Activated gamma-delta T cell (primary cell): ENCODE results near the gene PLPPR3.

Experiments used
- DNase-seq: peaks from one replicate; lab custom pipeline; 2025; lab: John Stamatoyannopoulos, UW

PLPPR3 gene

DNA sequence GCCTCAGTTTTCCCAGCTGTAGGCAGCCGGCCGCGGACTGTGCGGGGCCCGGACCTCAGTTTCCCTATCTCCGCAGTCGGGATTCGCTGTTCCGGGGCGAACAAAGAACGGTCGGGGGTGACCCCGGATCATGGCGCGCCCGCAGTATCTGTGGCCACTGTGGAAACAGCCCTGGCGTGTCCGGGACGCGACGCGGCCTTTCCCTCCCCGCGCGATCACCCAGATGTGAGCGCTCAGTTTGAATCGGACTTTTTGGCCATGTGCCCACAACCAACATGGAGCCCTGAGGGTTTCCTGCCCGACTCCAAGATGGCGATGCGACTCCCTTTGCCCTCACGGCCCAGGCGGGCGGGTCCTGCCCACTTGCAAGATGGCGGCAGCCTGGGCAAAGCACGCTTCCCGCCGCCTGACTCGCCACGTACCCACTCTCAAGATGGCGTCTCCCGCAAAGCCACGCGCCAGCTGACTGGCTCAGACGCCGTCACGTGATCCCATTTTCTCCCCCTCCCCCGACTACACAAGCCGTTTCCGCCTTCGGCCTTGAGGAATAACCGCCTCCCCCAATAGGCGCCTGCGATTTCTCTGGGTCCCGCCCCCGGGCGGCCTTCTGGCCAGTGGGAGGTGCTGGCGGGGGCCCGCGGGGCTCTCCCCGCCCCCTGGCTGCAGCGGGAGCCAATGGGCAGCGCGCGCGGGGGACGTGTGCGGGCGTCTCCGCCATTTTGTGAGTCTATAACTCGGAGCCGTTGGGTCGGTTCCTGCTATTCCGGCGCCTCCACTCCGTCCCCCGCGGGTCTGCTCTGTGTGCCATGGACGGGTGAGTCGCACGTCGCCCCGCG lies 24.8 kb downstream of the PLPPR3 start, which contains the start of gene PTBP1:
PTBP1 (plus strand) TSS at position 761 of the 836 bp plus-strand sequence; CDS start at position 807, 46 bp downstream.
- peak; percentile 100 for DNase-seq

DNA sequence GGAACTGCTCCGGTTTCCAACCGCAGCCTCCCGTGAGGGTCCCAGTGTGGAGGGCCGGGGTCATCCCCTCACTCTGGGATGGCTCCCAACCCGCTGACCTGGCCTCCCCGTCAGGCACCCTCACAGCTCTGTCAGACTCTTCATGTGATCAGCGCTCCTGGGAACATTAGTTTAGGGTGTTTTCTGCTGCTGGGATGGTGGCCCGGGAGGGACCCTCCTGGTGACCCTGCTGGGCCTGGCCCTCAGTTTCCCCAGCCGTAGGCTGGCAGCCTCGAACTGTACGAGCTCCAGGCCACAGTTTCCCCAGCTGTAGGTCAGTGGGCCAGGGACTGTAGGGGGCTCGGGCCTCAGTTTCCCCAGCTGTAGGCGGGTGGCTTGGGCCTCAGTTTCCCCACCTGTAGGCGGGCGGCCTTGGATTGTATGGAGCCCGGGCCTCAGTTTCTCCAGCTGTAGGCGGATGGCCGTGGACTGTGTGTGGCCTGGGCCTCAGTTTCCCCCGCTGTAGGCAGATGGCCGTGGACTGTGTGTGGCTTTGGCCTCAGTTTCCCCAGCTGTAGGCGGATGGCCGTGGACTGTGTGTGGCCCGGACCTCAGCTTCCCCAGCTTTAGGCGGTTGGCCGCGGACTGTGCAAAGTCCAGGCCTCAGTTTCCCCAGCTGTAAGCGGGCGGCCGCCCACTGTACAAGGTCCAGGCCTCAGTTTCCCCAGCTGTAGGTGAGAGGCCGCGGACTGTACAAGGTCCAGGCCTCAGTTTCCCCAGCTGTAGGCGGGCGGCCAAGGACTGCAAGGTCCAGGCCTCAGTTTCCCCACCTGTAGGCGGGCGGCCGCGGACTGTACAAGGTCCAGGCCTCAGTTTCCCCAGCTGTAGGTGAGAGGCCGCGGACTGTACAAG lies 25.8 kb downstream of the PLPPR3 start:
- DNase-seq, result no peak

DNA sequence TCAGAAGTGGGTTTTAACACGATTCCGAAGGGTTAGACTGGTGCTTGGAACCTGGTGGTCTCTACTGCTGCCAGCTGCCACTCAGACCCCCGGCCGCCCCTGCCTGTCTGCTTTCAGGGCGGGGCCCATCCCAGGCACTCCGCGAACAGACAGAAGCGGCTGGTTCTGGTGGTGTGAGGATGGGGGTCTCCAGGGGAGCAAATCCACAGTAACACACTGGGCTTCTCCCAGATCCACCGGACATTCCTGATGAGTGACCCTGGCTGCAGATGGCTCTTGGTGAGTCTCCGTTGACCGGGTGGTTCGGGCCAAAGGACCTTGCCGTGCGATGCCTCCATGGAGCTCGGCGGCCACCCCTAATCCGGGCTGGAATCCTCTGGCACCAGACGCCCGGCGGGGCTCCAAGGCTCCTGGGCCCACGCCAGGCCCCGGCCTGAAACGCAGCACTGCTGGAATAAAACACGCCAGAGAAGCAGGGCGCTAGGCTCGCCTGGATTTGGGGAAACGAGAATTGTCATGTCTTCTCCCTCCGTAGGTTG lies 26.6 kb downstream of the PLPPR3 start:
- DNase-seq, result no peak

DNA sequence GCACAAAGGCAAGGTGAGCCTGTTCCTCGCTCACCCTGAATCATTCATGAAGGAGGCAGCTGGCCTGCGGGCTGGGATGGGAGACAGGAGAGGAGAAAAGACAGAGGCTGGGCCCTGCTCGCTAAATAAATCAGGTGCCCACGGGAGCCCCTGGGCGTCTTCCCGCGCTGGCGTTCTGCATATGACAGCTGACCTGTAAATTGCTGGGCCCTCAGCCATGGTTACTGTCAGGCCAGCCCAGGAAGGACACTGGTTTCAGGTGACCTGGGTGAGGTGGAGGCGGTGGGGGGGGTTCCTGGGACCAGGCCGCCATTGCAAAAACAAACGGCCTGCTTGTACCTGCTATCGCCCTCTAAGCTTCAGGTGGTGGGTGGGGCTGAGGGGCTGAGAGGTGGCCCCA lies 27.9 kb downstream of the PLPPR3 start:
- DNase-seq, result no peak

DNA sequence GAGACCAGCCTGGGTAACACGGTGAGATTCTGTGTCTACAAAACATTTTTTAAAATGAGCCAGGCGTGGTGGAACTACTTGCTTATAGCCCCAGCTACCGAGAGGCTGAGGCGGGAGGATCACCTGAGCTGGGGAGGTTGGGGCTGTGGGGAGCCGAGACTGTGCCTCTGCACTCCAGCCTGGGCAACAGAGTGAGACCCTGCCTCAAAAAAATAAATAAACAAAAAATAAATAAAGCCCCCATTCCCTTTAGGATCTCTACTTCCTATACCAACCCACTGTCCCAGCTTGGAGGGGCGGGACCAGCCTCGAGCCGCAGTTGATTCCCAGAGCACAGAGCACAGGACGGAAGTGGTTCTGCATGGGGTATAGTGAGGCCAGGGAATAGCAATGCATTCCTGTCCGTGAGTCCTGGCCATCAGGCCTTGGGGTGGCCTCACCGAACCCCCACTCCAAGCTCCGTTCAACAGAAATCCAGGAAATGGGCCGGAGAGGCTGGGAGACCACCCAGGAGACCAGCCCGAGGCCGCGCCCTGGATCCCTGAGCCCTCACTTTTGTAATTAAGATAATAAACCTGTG lies 29.4 kb downstream of the PLPPR3 start:
- DNase-seq, result no peak

DNA sequence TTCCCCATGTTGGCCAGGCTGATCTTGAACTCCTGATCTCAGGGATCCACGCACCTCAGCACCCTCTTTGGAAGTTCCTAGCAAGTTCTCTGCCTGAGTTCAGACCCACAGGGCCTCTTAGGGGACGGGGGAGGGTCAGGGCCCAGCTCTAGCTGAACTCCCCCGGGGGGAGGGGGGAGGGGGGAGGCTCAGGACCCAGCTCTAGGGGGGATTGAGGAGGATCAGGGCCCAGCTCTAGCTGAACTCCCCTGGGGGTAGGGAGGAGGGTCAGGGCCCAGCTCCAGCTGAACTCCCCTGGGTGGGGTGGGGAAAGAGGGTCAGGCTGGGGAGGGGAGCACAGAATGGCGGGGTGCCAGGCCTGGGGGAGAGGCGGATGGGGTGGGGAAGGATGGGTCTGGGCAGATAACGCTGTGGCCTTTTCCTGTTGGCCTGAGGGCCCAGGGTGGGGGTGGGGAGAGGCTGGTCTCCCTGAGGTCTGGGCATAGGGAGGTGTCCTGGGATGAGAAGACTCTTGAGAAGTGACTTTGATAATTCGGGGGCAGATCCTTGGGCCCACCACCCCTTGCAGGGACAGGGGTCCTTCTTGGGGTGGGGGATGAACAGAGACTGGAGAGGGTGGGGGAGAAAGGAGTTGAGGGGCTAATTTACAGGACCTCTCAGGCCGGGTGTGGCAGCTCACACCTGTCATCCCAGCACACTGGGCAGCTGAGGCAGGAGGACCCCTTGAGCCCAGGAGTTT lies 30.0 kb downstream of the PLPPR3 start:
- DNase-seq, result no peak

DNA sequence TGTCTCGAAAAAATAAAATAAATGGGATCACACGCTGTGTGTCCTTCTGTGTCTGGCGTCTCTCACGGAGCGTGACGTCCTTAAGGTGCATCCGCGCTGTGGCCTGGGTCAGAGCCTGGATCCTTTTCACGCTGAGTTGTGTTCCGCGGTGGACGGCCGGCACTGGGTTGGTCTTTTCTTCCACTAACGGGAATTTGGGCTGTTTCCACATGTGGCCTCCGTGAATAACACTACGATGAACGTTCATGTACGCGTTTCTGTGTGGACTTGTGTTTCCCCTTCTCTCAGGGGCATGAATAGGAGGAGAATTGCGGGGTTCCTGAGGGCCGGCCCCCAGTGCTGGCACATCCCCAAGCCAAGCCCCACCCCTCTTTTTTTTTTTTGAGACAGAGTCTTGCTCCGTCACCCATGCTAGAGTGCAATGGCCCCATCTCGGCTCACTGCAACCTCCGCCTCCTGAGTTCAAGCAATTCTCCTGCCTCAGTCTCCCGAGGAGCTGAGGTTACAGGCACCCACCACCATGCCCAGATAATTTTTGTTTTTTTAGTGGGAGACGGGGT lies 30.7 kb downstream of the PLPPR3 start:
- DNase-seq, result no peak

DNA sequence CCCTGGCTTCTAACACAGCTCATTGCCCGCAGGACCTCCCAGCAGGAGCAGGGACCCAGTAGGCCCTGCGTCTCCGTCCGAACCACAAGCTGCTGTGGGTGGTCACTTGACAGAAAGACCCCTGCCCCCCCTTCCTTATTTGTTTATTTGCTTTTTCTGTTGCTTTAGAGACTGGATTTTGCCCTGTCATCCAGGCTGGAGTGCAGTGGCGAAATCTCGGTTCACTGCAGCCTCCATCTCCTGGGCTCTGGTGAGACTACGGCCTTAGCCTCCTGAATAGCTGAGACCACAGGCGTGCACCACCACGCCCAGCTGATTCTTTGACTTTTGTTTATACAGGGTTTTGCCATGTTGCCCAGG lies 32.1 kb downstream of the PLPPR3 start:
- DNase-seq, result no peak

DNA sequence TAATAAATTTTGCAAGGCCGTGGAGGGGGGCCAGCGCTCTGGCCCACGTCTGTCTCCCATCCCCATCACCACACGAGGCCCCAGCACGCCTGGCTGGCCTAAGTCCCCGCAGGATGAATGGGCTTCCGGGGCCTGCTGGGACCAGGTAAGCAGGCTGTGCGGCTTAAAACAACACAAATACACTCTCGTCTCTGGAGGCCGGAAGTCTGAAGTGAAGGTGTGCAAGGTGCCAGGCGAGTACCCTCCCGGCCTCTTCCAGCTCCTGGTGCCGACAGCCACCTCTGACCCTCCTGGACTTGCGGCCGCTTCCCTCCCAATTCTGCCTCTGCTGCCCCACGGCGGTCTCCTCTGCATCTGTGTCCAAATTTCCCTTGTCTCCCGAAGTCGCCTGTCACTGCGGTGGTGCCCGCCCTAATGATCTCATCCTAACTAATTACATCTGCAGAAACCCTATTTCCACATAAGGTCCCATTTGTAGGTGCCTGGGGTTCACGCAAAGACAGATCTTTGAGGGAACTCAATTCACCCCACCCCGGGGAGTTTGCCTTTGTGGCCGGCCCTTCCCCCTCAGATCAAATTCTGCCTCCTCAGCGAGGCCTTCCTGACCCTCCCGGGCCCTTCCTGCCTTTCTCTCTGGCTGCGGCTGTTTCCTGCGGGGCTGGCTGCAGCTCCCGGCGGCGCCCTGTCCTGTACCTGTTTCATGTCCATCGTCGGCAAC lies 32.6 kb downstream of the PLPPR3 start:
- no peak for DNase-seq

DNA sequence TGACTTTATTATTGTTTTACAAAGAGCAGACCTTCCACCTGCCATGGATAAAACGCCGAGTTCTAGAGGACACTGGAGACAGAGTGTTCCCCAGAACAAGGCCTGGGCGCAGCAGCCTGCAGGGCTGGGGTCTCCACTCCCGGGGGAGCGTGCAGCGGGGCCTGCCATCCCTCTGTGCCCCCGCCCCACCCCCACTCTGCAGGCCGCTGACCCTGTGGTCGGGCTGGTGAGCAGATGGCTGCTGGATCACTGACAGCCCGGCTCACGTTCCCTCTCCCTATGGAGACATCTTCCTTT lies 33.1 kb downstream of the PLPPR3 start:
- no peak for DNase-seq

DNA sequence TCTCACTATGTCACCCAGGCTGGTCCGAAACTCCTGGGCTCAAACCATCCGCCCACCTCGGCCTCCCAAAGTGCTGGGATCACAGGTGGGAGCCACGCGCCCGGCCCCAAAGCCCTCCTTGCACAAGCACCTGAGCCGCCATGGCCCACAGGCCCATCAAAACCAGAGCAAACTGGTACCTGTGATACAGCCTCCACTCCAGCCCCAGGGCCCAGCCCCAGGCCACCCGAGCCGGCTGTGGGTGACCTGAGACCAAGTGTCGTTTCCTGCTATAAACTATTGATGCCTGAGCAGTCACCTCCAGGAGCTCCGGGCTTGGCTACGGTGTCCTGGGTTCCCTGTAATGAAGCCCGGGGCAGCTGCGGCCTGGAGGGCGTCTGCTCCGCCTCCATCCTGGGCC lies 34.2 kb downstream of the PLPPR3 start:
- no peak for DNase-seq

DNA sequence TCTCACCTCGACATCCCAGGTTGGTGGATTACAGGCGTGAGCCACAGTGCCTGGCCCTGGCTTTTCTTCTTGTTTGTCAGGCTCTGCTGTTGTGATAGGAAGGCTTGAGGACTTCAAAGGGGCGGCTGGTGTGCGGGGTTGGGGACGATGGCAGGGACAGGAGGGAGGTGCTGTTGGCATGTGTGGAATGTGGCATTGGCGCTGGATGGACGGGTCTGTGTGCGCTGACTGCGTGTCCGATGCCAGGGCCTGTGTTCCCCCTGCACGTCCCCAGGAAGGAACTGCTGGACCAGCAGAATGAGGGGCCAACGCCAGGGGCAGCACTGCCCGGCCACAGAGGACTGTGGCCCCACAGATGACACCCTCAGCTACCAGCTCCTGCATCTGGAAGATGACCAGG lies 37.2 kb downstream of the PLPPR3 start:
- no peak for DNase-seq

DNA sequence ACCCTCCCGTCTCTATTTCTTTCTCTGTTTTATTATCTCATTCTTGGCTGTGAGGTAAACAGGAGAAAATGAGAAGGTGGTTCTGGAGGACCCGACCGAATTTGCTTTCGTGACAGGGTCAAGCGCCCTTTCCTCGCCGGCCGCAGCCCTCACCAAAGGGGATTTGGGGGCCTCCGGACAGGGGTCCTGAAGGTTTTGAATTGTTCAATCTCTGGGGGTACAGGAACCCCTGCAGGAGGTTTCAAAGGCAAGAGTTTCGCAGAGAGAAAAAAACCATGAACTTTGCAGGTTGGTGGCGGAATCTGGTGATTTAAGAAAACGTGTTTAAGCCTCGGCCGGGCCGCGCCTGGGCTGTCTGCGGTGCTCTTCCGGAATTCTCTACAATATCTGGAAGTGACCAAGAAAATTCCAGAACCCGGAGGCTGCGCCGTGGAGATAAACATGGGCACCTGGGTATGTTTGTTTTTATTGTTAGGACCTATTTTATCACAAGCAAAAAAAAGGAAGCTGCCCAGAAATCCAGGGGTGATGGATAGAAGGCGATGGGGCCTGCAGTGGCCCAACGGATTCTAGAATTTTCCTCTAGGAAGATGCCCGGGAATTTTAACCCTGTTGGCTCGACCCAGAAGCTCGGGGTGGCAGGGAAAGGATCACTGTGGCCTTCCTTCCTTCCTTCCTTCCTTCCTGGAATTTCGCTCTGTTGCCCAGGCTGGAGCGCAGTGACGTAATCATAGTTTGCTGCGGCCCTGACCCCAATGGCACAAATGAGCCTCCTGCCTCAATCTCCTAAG lies 38.7 kb downstream of the PLPPR3 start:
- no peak for DNase-seq

DNA sequence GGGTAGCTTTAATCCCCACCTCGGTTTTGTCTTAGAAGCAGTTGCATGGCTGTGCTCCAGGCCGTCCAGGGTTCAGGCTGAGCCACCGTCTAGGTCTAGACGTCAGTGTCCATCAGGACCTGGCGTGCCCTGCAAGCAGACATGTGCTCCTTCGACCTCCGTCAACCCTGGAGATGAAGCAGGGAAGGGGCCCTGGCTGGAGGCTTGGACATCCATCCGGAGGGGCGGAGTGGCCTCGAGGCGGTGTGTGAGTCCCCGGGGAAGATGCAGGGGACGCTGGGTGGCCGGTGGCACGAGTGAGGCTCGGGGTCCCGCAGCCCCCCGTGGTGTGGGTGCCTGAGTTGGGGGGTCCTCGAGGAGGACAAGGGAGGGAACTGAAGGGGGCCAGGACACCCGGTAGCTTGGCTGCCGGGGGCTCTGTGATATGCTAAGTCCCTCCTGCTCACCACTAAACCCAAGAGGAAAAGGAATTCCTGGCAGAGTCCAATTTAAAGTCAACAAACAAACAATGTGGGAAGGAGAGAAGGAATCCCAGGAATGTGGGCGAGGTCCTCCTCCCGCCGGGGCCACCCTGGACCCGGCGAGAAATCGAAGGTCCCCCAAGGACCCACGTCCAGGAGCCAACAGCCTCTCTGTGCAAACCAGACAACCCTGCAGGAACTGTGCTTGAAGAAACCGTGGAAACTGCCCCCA lies 39.4 kb downstream of the PLPPR3 start:
- no peak for DNase-seq

DNA sequence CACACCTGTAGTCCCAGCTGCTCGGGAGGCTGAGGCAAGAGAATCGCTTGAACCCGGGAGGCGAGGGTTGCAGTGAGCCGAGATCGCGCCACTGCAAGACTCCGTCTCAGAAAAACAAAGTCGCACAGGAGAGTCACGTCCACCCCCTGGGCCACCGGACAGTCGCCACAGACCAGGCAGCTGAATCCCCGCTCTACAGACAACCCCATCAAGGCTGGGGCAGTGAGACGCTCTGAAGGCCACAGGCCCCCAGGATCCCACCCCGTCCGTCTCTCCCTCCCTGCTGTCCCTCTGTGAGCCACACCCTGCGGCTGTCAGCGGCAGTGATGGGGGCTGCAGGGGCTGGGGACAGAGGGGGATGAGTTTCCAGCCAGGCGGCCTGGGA lies 40.0 kb downstream of the PLPPR3 start:
- DNase-seq, result no peak

DNA sequence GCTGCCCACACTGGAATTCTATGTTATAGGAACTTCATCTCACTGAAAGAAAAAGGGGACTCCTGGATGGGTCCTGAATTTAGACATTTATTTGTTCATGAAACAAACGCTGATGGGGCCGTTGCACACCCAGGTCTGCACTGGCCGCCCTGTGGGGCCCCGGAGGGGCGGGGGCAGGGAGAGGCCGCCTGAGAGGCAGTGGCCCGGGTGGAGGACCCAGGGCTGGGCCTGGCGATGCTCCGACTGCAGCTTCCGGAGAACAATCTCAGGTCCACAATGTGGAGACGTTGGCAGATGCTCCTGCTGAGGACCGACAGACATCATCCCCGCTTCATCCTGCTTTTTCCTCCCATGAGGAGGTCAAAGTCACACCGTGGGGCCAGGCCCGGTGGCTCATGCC lies 40.8 kb downstream of the PLPPR3 start:
- DNase-seq, result no peak

DNA sequence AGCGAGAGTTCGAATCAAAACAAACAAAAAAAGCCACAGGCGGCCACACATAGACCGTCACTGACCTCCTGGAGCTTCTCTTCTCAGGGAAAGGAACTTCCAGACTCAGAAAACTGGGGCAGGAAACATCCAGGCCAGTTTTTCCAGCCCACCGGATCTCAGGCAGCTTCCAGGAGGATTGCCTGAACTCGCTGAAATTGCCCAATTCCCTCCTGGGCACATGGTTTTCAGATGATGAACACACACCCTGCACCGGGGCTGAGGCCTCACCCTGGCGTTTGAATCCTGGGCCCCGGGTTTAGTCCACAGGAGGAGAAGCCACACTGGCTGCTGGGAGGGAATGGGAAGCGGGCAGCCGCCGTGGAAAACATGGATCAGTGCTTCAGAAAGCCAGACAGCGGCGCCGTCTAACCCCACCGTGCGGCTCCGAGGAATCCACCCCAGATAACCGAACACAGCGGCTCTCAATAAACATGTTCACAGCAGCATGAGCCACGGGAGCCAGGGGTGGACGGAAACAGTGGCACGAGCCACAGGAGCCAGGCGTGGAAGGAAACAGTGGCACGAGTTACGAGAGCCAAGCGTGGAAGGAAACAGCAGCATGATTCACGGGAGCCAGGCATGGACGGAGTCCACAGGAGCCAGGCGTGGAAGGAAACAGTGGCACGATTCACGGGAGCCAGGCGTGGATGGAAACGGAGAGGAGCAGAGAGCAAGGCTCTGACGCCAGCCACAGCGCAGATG lies 42.7 kb downstream of the PLPPR3 start:
- DNase-seq, result no peak

DNA sequence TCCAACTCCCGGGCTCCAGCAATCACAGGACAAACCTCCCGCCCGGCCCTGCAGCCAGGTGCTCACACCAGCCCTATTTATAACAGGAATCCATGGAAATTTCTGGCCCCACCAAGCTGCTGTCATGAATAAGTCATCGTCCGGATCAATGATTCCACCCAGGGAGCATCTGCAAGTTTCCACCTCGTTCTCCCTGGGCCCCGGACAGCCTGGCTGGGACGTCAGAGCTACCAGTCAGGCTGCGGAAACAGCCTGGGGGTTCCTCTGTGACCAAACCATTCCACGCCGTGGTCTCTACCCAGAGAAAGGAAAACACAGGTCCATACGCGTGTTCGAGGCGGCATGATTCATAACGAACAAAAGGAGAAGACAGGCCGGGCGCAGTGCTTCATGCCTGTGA lies 45.2 kb downstream of the PLPPR3 start:
- DNase-seq, result no peak
